Fibroblast of villous mesenchyme (primary cell): ENCODE measurements around the gene KCNA5. TPM values are rescaled to one million over a fixed set of nuclear protein-coding genes. Genes with fewer than 3 reads are reported as not detected.

Experiments used
- DNase-seq: peaks from one replicate; pipeline ENCODE4 v3.0.0-alpha.2; 2010; ENCODE audit warnings: low read depth
- H3K4me3 ChIP-seq: 2 replicates; pipeline ENCODE4 v1.5.1; 2011; ENCODE audit warnings: low read depth, mild to moderate bottlenecking, low read length
- total RNA-seq: library from RNA; depleted of rRNA; stranded (reverse); fragments of >200 nt; gene quantifications from 2 replicates; pipeline ENCODE4 v1.2.3, GENCODE V29; 2012
- TF ChIP-seq, protein P1 (sequence below): IDR thresholded peaks from 2 replicates; pipeline ENCODE4 v1.5.1; 2012; ENCODE audit warnings: low read depth, mild to moderate bottlenecking, low read length; ENCODE audit not compliant: insufficient read depth

KCNA5 gene
- total RNA-seq, 1 donor, result not detected

DNA sequence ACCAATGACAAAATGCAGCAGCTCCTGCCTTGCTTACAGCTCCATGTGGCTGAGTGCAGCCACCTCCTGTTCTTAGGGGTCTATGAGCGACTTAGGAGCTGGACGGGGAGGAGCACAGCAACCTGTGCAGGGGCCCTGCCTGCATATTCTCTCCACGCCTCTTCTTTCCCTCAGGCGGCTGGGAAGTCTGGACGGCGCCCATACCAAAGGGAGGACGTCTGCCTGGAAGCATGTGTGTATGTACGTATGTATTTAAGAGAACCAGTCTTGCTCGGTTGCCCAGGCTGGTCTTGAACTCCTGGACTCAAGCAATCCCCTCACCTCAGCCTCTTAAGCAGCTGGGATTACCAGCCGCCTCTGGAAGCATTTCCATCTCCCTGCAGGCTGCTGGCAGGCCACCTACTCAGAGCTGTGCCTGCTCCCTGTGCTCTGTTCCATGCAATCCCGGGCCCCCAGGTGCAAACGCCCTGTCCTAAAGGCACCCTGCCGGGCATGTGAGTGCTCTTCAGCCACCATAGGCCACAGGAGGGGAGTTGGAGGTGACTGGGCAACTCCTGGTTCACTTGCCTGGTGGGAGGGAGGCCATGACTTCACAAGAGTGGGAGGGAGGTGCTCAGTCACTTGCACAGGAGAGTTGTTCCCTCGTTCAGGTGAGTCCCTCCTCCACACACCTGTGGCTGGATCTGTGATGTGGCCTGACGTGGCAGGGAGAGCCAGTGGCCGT is 44.3 kb downstream of the KCNA5 start:
- TF ChIP-seq, protein P1, sequence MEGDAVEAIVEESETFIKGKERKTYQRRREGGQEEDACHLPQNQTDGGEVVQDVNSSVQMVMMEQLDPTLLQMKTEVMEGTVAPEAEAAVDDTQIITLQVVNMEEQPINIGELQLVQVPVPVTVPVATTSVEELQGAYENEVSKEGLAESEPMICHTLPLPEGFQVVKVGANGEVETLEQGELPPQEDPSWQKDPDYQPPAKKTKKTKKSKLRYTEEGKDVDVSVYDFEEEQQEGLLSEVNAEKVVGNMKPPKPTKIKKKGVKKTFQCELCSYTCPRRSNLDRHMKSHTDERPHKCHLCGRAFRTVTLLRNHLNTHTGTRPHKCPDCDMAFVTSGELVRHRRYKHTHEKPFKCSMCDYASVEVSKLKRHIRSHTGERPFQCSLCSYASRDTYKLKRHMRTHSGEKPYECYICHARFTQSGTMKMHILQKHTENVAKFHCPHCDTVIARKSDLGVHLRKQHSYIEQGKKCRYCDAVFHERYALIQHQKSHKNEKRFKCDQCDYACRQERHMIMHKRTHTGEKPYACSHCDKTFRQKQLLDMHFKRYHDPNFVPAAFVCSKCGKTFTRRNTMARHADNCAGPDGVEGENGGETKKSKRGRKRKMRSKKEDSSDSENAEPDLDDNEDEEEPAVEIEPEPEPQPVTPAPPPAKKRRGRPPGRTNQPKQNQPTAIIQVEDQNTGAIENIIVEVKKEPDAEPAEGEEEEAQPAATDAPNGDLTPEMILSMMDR, result no peak

DNA sequence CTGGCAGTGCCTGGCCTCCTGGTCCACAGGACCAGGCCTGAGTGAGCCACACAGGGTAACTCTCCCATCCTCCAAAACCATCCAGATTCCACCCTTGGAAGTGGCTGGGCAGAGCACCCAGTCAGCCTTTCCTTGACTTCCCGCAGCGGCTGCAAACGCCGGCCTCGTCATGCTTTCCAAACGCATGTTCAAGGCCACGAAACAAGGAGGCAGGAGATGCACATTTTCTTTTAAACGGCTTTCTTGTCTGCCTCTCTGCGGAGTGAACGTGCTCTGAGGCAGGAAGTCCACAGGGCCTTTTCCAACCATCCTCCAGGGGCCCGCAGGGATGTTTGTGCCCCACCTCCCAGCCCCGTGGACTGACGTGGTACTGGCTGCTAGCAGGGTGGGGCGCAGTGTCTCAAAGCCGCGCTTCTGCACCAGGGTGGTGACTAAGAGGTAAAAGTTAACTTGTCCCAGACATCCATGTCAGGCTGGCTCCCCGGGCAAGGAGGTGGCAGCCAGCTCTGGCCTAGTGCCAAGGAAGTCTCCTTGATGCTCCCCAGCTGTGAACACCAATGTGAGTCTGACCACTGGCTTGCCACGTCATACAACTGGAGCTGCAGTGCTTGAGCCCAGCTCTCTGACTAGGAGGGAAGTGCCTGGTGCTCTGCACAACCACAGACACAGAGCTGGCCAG is 45.0 kb downstream of the KCNA5 start:
- H3K4me3 ChIP-seq, result no peak overlapping the region
- TF ChIP-seq, protein P1, result no peak
- DNase-seq, result peak; percentile 78

More for the DNA sequence above, 44.3 kb downstream of the KCNA5 start:
- no peak overlapping the region for H3K4me3 ChIP-seq
- no peak for DNase-seq

DNA sequence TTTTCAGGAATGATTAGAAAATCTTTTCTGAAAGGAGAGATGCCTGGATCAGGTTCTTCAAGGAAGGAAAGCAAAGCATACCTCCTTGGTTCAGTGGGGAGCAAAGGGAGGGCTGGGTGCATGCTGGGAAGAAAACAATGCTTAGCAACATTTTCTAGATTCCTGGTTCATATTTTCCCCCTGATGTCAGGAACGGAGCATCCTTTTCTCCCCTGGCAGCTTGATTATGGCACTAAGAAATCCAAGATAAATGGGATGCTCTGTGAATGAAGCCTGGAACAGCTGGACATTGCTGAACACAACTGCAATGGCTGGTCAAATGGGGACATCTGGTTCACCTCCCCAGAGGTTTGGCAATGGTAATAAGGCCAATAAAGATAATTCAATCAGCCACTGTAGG is 50.9 kb downstream of the KCNA5 start:
- no peak for DNase-seq
- TF ChIP-seq, protein P1, result no peak
- H3K4me3 ChIP-seq, result no peak overlapping the region

DNA sequence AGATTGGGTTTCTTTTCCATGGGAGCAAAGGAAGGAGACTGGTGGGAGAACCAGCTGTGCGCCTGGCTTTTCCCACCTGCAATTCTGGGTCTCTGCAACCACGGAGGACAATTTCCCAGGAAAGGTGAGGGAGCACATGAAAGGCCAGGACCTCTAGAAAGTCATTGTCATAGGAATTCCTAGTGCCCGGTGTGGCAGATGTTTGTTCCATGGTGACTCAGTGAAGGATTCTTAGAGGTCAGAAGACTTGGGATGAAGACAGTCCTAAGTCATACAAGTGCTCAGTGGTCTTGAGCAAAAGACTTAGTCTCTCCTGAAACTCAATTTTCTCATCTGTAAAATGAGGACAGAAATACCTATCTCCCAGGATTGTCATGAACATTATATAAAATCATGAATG is 51.3 kb downstream of the KCNA5 start:
- TF ChIP-seq, protein P1, result no peak
- DNase-seq, result no peak
- no peak overlapping the region for H3K4me3 ChIP-seq

Other genes starting within 250 kb of the KCNA5 start
- not detected in 2 replicates for gene KCNA1, start 134.0 kb upstream of the KCNA5 start, total RNA-seq